ENCODE data around the gene C1orf74.

DNA sequence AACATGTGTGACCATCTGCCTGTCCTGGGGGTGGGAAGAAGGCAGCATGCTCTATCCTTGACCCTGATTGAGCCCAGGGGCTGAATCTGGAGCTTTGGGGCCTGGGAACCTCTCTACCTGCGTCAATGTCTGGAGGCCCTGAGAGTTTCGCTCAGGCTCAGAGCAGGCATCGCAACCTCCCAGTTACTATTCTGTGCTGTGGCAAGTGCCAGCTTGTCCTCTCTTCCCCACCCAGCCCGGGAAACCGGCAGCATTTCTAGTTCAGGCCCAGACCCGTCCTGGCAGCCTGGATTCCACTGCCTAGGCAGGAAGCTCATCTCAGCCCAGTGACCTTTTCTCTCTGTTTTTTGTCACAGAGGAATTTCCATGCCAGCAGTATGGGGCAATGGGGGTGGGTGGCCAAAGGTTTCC, 31.6 kb upstream of the C1orf74 start:
- TF ChIP-seq, protein P1, sequence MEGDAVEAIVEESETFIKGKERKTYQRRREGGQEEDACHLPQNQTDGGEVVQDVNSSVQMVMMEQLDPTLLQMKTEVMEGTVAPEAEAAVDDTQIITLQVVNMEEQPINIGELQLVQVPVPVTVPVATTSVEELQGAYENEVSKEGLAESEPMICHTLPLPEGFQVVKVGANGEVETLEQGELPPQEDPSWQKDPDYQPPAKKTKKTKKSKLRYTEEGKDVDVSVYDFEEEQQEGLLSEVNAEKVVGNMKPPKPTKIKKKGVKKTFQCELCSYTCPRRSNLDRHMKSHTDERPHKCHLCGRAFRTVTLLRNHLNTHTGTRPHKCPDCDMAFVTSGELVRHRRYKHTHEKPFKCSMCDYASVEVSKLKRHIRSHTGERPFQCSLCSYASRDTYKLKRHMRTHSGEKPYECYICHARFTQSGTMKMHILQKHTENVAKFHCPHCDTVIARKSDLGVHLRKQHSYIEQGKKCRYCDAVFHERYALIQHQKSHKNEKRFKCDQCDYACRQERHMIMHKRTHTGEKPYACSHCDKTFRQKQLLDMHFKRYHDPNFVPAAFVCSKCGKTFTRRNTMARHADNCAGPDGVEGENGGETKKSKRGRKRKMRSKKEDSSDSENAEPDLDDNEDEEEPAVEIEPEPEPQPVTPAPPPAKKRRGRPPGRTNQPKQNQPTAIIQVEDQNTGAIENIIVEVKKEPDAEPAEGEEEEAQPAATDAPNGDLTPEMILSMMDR (IDR thresholded peaks at IDR 0.05), result no peak
- TF ChIP-seq POLR2A (IDR thresholded peaks at IDR 0.05), result no peak

All from breast epithelium (tissue), 3 donors.